ENCODE data around the gene TBX10. TPM values are rescaled to one million over a fixed set of nuclear protein-coding genes. Genes with fewer than 3 reads are reported as not detected.

TBX10 gene
- total and polyA plus RNA-seq, 2 donors (not counting 3 experiments of a cell fraction or from before 2014, with no cell fraction given), result not detected

DNA sequence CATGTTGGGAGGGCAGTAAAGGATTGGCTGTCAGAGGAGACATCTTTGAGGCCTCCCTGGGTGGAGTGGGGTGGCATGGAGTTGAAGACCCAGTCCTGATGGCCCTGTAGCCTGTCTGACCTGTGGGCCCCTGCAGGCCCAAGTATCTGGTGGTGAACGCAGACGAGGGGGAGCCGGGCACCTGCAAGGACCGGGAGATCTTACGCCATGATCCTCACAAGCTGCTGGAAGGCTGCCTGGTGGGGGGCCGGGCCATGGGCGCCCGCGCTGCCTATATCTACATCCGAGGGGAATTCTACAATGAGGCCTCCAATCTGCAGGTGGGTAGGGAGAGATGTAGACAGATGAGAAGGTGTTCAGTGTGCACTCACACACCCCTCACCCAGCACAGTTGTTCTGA is 30.2 kb downstream of the TBX10 start:
- intact Hi-C loops (cut with micrococcal nuclease) (no loop called here), dilution Hi-C loops (cut with MboI; ENCODE audit: extremely low pct_ligation_motif_present, low sequenced_read_pairs) (no loop called here)
- H4K20me1 ChIP-seq (replicated peaks; ENCODE audit: control insufficient read depth, extremely low read depth, insufficient read depth, low read length), result no peaks in the 10 kb centered on the region
- peaks cover 3 to 22% of the 10 kb centered on the region in 2 experiments for H3K36me3 ChIP-seq (ENCODE audit: control insufficient read depth in 2 of 2, extremely low read depth in 1 of 2, insufficient read depth in 2 of 2, low read length in 2 of 2)
- H3K9me1 ChIP-seq (replicated peaks; ENCODE audit: control insufficient read depth, extremely low read depth, insufficient read depth, low read length), result no peaks in the 10 kb centered on the region
- CTCF ChIA-PET, result interaction anchor here (1.4 kb wide), 1 partner anchor 20 kb away, joined by 5 read pairs; the partner anchor contains the start of gene NUDT8
- no peak overlapping the region for H3K4me2 ChIP-seq (ENCODE audit: insufficient read depth, low read length)
- no peaks in the 10 kb centered on the region for H3K27me3 ChIP-seq (ENCODE audit: control insufficient read depth in 2 of 2, insufficient read depth in 2 of 2, low read length in 2 of 2)
- H3K79me2 ChIP-seq (ENCODE audit: control insufficient read depth, insufficient read depth, low read length), result peaks cover 11% of the 10 kb centered on the region
- DNase-seq (ENCODE audit: low read depth, low spot score) (no peak), FAIRE-seq (no peak)
- H3K4me1 ChIP-seq (ENCODE audit: control insufficient read depth, extremely low read depth, insufficient read depth, low read length), result peaks cover 6% of the 10 kb centered on the region
- TF ChIP-seq MAX (IDR thresholded peaks at IDR 0.05; ENCODE audit: insufficient read depth, insufficient read length) (no peak), POLR2A (IDR thresholded peaks at IDR 0.05; ENCODE audit: low read depth, low read length) (no peak), JUN (IDR thresholded peaks at IDR 0.05; ENCODE audit: borderline replicate concordance, insufficient read depth, insufficient read length, low read depth) (no peak), GATA2 (IDR thresholded peaks at IDR 0.05; ENCODE audit: insufficient read depth, insufficient read length, low read depth, low read length) (no peak), EZH2 (IDR thresholded peaks at IDR 0.05; ENCODE audit: borderline replicate concordance, low read depth, low read length, severe bottlenecking) (no peak), MYC (IDR thresholded peaks at IDR 0.05; ENCODE audit: low read depth, low read length) (no peak), FOS (IDR thresholded peaks at IDR 0.05; ENCODE audit: borderline replicate concordance, insufficient read depth, low read length) (no peak)
- H3K27ac ChIP-seq (ENCODE audit: insufficient read depth, low read depth, low read length), result no peak overlapping the region
- no peak overlapping the region for H3K9ac ChIP-seq (replicated peaks; ENCODE audit: extremely low read depth, insufficient read depth, low read length)
- H3K9me3 ChIP-seq (replicated peaks; ENCODE audit: control insufficient read depth, insufficient read depth, low read length), result no peaks in the 10 kb centered on the region
- no TSS peak for BruUV-seq (replicated peaks)
- POLR2A ChIA-PET, result no interaction called here
- no peak overlapping the region for H2AFZ ChIP-seq (ENCODE audit: low read depth, low read length)
- no peak overlapping the region for H3K4me3 ChIP-seq (replicated peaks in 1 of 3; ENCODE audit: insufficient read depth in 1 of 3, low read depth in 1 of 3, low read length in 3 of 3)

- Histone ChIP-seq H3K4me1 (ENCODE audit: control insufficient read depth, extremely low read depth, insufficient read depth, low read length) (peaks cover 6% of the 10 kb centered on the region), H3K9me1 (replicated peaks; ENCODE audit: control insufficient read depth, extremely low read depth, insufficient read depth, low read length) (no peaks in the 10 kb centered on the region), H3K9ac (replicated peaks; ENCODE audit: extremely low read depth, insufficient read depth, low read length) (no peak overlapping the region), H2AFZ (ENCODE audit: low read depth, low read length) (no peak overlapping the region), H3K4me3 (replicated peaks in 1 of 3; ENCODE audit: insufficient read depth in 1 of 3, low read depth in 1 of 3, low read length in 3 of 3) (no peak overlapping the region), H3K9me3 (replicated peaks; ENCODE audit: control insufficient read depth, insufficient read depth, low read length) (no peaks in the 10 kb centered on the region), H3K36me3 (ENCODE audit: control insufficient read depth in 2 of 2, extremely low read depth in 1 of 2, insufficient read depth in 2 of 2, low read length in 2 of 2) (peaks cover 3 to 22% of the 10 kb centered on the region in 2 experiments), H3K4me2 (ENCODE audit: insufficient read depth, low read length) (no peak overlapping the region), H3K79me2 (ENCODE audit: control insufficient read depth, insufficient read depth, low read length) (peaks cover 11% of the 10 kb centered on the region), H3K27ac (ENCODE audit: insufficient read depth, low read depth, low read length) (no peak overlapping the region), H4K20me1 (replicated peaks; ENCODE audit: control insufficient read depth, extremely low read depth, insufficient read depth, low read length) (no peaks in the 10 kb centered on the region), H3K27me3 (ENCODE audit: control insufficient read depth in 2 of 2, insufficient read depth in 2 of 2, low read length in 2 of 2) (no peaks in the 10 kb centered on the region)
- DNase-seq (ENCODE audit: low read depth, low spot score) (no peak), FAIRE-seq (no peak)
- TF ChIP-seq CTCF (IDR thresholded peaks at IDR 0.05; ENCODE audit: extremely low read depth in 1 of 2, insufficient read depth in 1 of 2, low read depth in 1 of 2, low read length in 2 of 2), result no peak
- no peak for TF ChIP-seq EZH2 (IDR thresholded peaks at IDR 0.05; ENCODE audit: borderline replicate concordance, low read depth, low read length, severe bottlenecking)
- no peak for TF ChIP-seq JUN (IDR thresholded peaks at IDR 0.05; ENCODE audit: borderline replicate concordance, insufficient read depth, insufficient read length, low read depth)
- no peak for TF ChIP-seq MAX (IDR thresholded peaks at IDR 0.05; ENCODE audit: insufficient read depth, insufficient read length)
- no peak for TF ChIP-seq MYC (IDR thresholded peaks at IDR 0.05; ENCODE audit: low read depth, low read length)
- no peak for TF ChIP-seq FOS (IDR thresholded peaks at IDR 0.05; ENCODE audit: borderline replicate concordance, insufficient read depth, low read length)
- intact Hi-C loops (cut with micrococcal nuclease), result no loop called here
- dilution Hi-C loops (cut with MboI; ENCODE audit: extremely low pct_ligation_motif_present, low sequenced_read_pairs), result no loop called here
- BruUV-seq (replicated peaks), result no TSS peak
- ChIA-PET POLR2A (no interaction called here), CTCF (interaction anchor here (1.4 kb wide), 1 partner anchor 21 kb away, joined by 5 read pairs; the partner anchor contains the start of gene NUDT8)
These were observed 31.1 kb downstream of the TBX10 start for GRCh38 chr11:67608486-67608885.
